HG03280 (cell line): ENCODE measurements around the gene PLXNA4.

Source experiments
- ATAC-seq: cut with Tn5 transposase; IDR thresholded peaks from one replicate; pipeline ENCODE4 v1.9.1; 2021; ENCODE audit warnings: mild to moderate bottlenecking, moderate library complexity; ENCODE audit not compliant: unreplicated experiment

Gene PLXNA4

GRCh38 chr7:132133501-132133900, 442.8 kb downstream of the PLXNA4 start:
- ATAC-seq = no peak

GRCh38 chr7:132131196-132131595, 445.1 kb downstream of the PLXNA4 start:
- ATAC-seq = no peak

- ATAC-seq = no peak
Observed at GRCh38 chr7:132130497-132130896, 445.8 kb downstream of the PLXNA4 start.

- ATAC-seq = no peak
Observed at GRCh38 chr7:132125872-132126595, 450.2 kb downstream of the PLXNA4 start.

- no peak for ATAC-seq
Observed at GRCh38 chr7:132125096-132125495, 451.2 kb downstream of the PLXNA4 start.

- ATAC-seq = no peak
Observed at GRCh38 chr7:132124575-132124974, 451.7 kb downstream of the PLXNA4 start.

GRCh38 chr7:132123773-132124172, 452.5 kb downstream of the PLXNA4 start:
- ATAC-seq = no peak

GRCh38 chr7:132122901-132123300, 453.4 kb downstream of the PLXNA4 start:
- ATAC-seq = no peak

- no peak for ATAC-seq
Observed at GRCh38 chr7:132121987-132122386, 454.3 kb downstream of the PLXNA4 start.

GRCh38 chr7:132118641-132119040, 457.6 kb downstream of the PLXNA4 start:
- no peak for ATAC-seq

- no peak for ATAC-seq
Observed at GRCh38 chr7:132117636-132118035, 458.6 kb downstream of the PLXNA4 start.

- no peak for ATAC-seq
Observed at GRCh38 chr7:132117181-132117580, 459.1 kb downstream of the PLXNA4 start.

- ATAC-seq = no peak
Observed at GRCh38 chr7:132116369-132116768, 459.9 kb downstream of the PLXNA4 start.

- no peak for ATAC-seq
Observed at GRCh38 chr7:132115758-132116157, 460.5 kb downstream of the PLXNA4 start.

- no peak for ATAC-seq
Observed at GRCh38 chr7:132115028-132115427, 461.2 kb downstream of the PLXNA4 start.

- no peak for ATAC-seq
Observed at GRCh38 chr7:132114411-132114810, 461.9 kb downstream of the PLXNA4 start.

GRCh38 chr7:132113536-132114371, 462.5 kb downstream of the PLXNA4 start:
- ATAC-seq = no peak

- ATAC-seq = no peak
Observed at GRCh38 chr7:132112657-132113056, 463.6 kb downstream of the PLXNA4 start.

GRCh38 chr7:132112106-132112505, 464.2 kb downstream of the PLXNA4 start:
- no peak for ATAC-seq

- ATAC-seq = no peak
Observed at GRCh38 chr7:132110692-132111091, 465.6 kb downstream of the PLXNA4 start.

- ATAC-seq = no peak
Observed at GRCh38 chr7:132109769-132110168, 466.5 kb downstream of the PLXNA4 start.

- ATAC-seq = no peak
Observed at GRCh38 chr7:132108563-132108962, 467.7 kb downstream of the PLXNA4 start.
